Activated naive CD4-positive, alpha-beta T cell treated with anti-CD3 and anti-CD28 coated beads for 36 hours (primary cell): ENCODE data around the gene PI4K2A. TPM values are rescaled to one million over a fixed set of nuclear protein-coding genes. Genes with fewer than 3 reads are reported as not detected.
"Not testable (repeated sequence)": the region's sequence is repeated elsewhere in the genome, so short reads cannot be mapped to it uniquely, and the experiment has no call there.

ENCODE experiments used
- CTCF ChIA-PET: fragments of 350-600 bp; sonication (Branson Sonifier 250); formaldehyde crosslinking; loops from one replicate; lab custom pipeline; 2021; ENCODE audit warnings: antibody characterized with exemption; lab: Charles Lee
- DNase-seq: peaks from one replicate; pipeline ENCODE4 v3.0.0-alpha.2; 2020
- H3K27ac Mint-ChIP-seq: one replicate; pipeline ENCODE4 v1.8.0; 2021; ENCODE audit warnings: mild to moderate bottlenecking, mixed read lengths
- H3K27me3 Mint-ChIP-seq: one replicate; pipeline ENCODE4 v1.8.0; 2021; ENCODE audit warnings: low read depth, mixed read lengths
- H3K36me3 Mint-ChIP-seq: one replicate; pipeline ENCODE4 v1.8.0; 2021; ENCODE audit warnings: low read depth, mixed read lengths
- H3K4me1 Mint-ChIP-seq: one replicate; pipeline ENCODE4 v1.8.0; 2021; ENCODE audit warnings: low read depth, mixed read lengths
- H3K4me3 Mint-ChIP-seq: one replicate; pipeline ENCODE4 v1.8.0; 2021; ENCODE audit warnings: mild to moderate bottlenecking, moderate library complexity, mixed read lengths
- H3K9me3 Mint-ChIP-seq: one replicate; pipeline ENCODE4 v1.8.0; 2021; ENCODE audit warnings: mixed read lengths
- intact Hi-C: fragments of 100-400 bp; cut with micrococcal nuclease; formaldehyde crosslinking; loops from one replicate; pipeline ENCODE4 v1.15.1; 2023
- total RNA-seq, 2 experiments: library from RNA; stranded (reverse); gene quantifications; one replicate each; pipeline ENCODE4 v1.2.3, GENCODE V29; 2021

Gene PI4K2A
- total RNA-seq, 2 experiments from 2014 or later = 8.9 to 9.4 TPM

DNA sequence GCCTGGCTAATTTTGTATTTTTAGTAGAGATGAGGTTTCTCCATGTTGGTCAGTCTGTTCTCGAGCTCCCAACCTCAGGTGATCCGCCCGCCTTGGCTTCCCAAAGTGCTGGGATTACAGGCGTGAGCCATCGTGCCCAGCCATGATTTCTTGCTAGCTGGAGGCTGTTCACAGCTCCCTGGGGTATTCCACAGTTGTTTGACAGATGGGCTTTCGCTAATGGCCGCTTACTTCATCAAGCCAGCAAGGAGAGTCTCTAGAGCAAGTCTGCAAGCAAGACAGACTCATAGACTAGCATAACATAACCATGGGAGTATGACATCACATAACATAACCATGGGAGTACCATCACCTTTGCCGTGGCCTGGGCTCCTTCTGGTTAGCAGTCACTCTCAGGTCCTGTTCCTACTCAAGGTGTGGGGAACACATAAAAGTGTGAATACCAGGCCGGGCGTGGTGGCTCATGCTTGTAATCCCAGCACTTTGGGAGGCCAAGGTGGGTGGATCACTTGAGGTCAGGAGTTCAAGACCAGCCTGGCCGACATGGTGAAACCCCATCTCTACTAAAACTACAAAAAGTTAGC is 57.7 kb downstream of the PI4K2A start:
- intact Hi-C loops, H3K9me3 Mint-ChIP-seq, H3K27me3 Mint-ChIP-seq, H3K4me1 Mint-ChIP-seq, H3K4me3 Mint-ChIP-seq, DNase-seq, H3K36me3 Mint-ChIP-seq, H3K27ac Mint-ChIP-seq: not testable (repeated sequence)
- CTCF ChIA-PET = interaction anchor here (0.7 to 4.7 kb wide), 4 partner anchors 11 to 34 kb away, joined by 3 to 35 read pairs (median 10); partner anchors contain the start of gene MARVELD1

DNA sequence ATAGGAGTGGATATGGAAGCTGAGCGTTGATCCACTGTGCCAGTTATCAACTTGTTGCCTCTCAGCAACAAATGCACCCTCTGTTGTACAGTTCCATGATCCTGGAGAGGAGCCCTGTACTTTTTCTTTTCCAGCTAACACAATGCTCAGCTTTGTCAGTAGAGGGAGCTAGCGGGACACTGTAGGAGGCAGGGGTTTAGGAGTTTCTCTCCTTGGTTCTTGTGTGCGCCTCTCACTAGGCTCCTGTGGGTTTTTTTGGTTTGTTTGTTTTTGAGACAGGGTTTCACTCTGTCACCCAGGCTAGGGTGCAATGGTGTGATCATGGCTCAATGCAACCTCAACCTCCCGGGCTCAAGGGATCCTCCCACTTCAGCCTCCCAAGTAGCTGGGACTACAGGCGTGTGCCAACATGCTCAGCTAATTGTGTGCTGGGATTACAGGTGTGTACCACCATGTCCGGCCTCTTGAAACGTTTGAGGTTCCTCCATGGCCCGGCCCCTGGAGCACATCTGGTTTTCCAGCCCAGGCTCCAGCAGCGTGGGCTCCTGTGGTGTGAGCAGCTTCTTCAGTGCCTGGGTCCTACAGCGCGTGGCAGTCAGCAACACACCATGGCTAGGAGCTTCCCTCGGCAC is 61.1 kb downstream of the PI4K2A start:
- DNase-seq = peak; percentile 67
- H3K36me3 Mint-ChIP-seq = no peaks in the 10 kb centered on the region
- H3K27ac Mint-ChIP-seq = no peak overlapping the region
- H3K4me3 Mint-ChIP-seq = no peak overlapping the region
- CTCF ChIA-PET = interaction anchor here (0.6 to 6.3 kb wide), 34 partner anchors 8 to 225 kb away, joined by 3 to 178 read pairs (median 4); partner anchors contain the start of genes AVPI1, MARVELD1, SFRP5 and ZFYVE27
- H3K4me1 Mint-ChIP-seq = no peaks in the 10 kb centered on the region
- H3K9me3 Mint-ChIP-seq = no peaks in the 10 kb centered on the region
- H3K27me3 Mint-ChIP-seq = peaks cover 1% of the 10 kb centered on the region
- intact Hi-C loops = loop anchor here (1.0 to 10.0 kb wide), 4 partner anchors 25 to 167 kb away; no protein-coding TSS in a partner anchor

DNA sequence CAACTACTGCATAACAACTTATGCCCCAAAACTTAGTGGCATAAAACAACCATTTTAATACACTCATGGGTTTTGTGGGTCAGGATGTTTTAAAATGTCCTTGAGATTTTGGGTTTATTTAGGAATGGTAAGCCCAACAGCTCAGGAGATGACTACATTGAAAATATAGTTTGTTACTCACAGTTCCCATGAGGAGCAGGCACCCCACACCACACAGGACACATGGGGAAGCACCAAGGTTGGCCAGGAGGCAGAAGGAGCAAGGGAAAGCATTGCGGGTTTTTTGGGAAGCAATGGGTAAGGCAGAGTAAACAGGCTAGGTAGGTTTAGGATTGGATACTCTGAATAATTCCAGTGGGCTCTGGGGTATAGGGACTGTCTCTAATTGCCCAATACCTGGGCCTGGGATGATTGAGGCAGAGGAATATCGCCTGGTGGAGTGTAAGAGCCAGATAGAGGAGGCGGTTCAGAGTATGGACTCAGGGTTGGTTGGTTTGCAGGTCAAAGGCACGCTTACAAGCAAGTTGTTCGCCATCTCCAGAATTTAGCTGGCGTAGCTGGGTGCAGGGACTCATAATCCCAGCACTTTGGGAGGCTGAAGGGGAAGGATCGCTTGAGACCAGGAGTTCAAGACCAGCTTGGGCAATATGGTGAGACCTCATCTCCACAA is 63.1 kb downstream of the PI4K2A start:
- CTCF ChIA-PET = interaction anchor here (0.6 to 6.3 kb wide), 7 partner anchors 12 to 328 kb away, joined by 3 to 178 read pairs (median 4); partner anchors contain the start of genes AVPI1 and ZFYVE27
- DNase-seq = no peak
- Mint-ChIP-seq H3K27me3 (peaks cover 6% of the 10 kb centered on the region), H3K4me3 (no peak overlapping the region), H3K36me3 (no peaks in the 10 kb centered on the region), H3K9me3 (no peaks in the 10 kb centered on the region), H3K4me1 (no peaks in the 10 kb centered on the region), H3K27ac (no peak overlapping the region)
- intact Hi-C loops = loop anchor here (10.0 kb wide), 1 partner anchor 81 kb away; no protein-coding TSS in a partner anchor

DNA sequence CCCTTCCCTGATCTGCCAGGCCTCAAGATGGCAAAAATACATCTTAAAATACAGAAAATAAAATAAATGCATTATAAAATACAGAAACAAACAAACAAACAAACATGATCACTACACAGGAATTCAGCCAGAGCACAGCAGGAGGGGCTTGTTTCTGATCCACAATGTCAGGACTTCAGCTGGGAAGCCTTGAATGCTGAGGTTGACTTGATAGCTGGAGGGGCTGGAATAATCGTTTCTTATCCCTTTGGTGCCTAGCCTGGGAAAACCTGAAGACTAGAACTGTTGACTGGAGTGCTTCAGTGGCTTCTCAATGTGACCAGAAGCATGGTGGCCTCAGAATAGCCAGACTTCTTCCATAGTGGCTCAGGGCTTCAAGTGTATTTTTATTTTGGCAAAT is 63.9 kb downstream of the PI4K2A start:
- no peak overlapping the region for H3K4me3 Mint-ChIP-seq
- no peak for DNase-seq
- H3K27ac Mint-ChIP-seq = no peak overlapping the region
- no peaks in the 10 kb centered on the region for H3K36me3 Mint-ChIP-seq
- intact Hi-C loops = loop anchor here (10.0 kb wide), 1 partner anchor 80 kb away; no protein-coding TSS in a partner anchor
- H3K27me3 Mint-ChIP-seq = peaks cover 13% of the 10 kb centered on the region
- H3K9me3 Mint-ChIP-seq = no peaks in the 10 kb centered on the region
- CTCF ChIA-PET = interaction anchor here (3.4 to 6.3 kb wide), 3 partner anchors 13 to 25 kb away, joined by 18 to 178 read pairs (median 33); partner anchors contain the start of genes AVPI1 and ZFYVE27
- H3K4me1 Mint-ChIP-seq = no peaks in the 10 kb centered on the region

DNA sequence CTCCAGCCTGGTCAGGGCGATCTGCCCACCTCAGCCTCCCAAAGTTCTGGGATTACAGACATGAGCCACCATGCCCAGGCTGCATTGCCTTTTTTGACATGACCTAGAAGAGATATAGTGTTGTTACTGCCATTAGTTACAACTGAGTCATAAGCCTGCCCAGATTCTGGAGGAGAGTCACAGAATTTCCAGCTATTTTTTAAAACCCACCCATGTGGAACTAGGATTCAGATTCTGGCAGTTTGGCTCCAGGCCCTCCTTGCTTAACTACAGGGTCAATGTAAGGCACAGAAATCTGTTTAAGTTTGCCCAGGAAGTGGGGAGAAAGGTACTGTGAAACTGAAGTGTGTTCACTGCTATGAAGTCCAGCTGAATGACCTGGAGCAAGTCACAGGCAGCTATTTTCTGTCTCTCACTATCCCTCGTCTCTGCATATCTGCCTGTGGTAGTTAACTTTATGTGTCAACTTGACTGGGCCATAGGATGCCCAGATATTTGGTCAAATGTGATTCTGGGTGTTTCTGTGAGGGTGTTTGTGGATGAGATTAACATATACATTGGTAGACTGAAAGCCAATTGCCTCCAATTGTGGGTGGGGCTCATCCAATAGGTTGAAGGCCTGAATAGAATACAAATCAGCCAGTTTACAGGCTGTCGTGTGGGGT is 64.7 kb downstream of the PI4K2A start:
- DNase-seq = no peak
- intact Hi-C loops = loop anchor here (10.0 kb wide), 1 partner anchor 80 kb away; no protein-coding TSS in a partner anchor
- Mint-ChIP-seq H3K27ac (no peak overlapping the region), H3K36me3 (no peaks in the 10 kb centered on the region), H3K27me3 (peaks cover 15% of the 10 kb centered on the region), H3K4me3 (no peak overlapping the region), H3K4me1 (no peaks in the 10 kb centered on the region), H3K9me3 (no peaks in the 10 kb centered on the region)
- CTCF ChIA-PET = interaction anchor here (0.8 to 6.3 kb wide), 3 partner anchors 21 to 164 kb away, joined by 3 to 178 read pairs (median 6); partner anchors contain the start of gene ZFYVE27

DNA sequence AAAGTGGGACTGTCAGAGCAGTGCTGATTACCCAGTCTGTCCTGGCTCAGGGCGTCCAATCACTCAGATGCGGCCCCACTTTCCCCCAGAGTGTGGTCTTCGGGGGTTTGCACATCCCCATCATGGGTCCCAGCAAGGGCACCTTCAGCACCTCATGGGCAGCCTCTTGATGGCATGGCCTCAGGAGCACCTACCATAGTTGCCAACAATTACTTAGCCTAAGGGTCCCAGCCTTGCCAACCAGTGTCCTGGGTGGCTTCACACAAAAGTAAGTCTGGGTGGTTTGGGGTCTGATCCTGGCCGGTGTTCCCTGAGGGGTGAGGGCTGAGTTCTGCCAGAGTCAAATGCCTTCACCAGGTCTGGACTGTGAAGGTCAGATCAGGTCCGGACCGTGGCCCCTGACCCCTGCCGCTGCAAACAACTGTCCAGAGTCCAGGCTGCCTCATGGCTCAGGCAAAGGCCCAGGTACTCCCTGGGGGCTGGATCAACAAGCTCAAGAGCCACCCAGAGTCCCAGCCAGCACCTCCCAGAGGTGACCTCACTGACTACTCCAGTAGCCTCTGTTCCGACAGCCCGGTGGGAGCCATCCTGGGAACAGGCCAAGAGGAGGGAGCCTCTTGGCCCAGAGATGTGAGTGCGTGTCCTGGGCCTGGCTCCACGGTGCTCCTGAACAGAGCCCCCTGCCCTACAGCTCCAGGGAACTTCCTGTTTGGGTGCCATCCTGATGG is 66.8 kb downstream of the PI4K2A start:
- CTCF ChIA-PET = interaction anchor here (0.8 to 8.4 kb wide), 5 partner anchors 10 to 26 kb away, joined by 3 to 173 read pairs (median 14); partner anchors contain the start of genes AVPI1 and ZFYVE27
- Mint-ChIP-seq H3K9me3 (no peaks in the 10 kb centered on the region), H3K27me3 (peaks cover 21% of the 10 kb centered on the region), H3K27ac (no peak overlapping the region), H3K4me1 (no peaks in the 10 kb centered on the region), H3K36me3 (no peaks in the 10 kb centered on the region), H3K4me3 (no peak overlapping the region)
- no peak for DNase-seq
- intact Hi-C loops = loop anchor here (10.0 kb wide), 1 partner anchor 78 kb away; no protein-coding TSS in a partner anchor

DNA sequence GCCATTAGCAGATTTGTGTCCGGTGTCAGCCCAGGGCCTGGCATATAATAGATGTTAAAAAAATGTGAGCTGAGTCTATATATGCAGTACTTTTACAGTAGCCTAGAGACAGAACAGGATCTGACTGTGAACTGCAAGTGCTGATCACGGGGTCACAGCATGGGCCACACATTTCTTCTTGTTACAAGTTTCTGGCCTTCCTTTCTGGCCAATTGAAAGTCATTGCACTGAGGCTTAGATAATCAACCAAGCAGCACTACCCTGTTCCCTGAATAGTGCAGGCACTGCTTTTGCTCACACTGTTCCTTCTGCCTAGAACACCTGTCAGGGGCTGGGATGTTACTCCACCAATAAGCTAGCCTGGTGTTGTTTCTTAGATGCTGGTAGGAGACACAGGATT is 67.7 kb downstream of the PI4K2A start:
- CTCF ChIA-PET = interaction anchor here (0.6 to 8.4 kb wide), 7 partner anchors 11 to 50 kb away, joined by 3 to 173 read pairs (median 12); partner anchors contain the start of genes AVPI1 and ZFYVE27
- intact Hi-C loops = loop anchor here (2.0 to 10.0 kb wide), 2 partner anchors 77 to 161 kb away; no protein-coding TSS in a partner anchor
- H3K4me3 Mint-ChIP-seq = no peak overlapping the region
- DNase-seq = no peak
- no peak overlapping the region for H3K27ac Mint-ChIP-seq
- H3K27me3 Mint-ChIP-seq = peaks cover 25% of the 10 kb centered on the region
- peaks cover 5% of the 10 kb centered on the region for H3K4me1 Mint-ChIP-seq
- H3K9me3 Mint-ChIP-seq = no peaks in the 10 kb centered on the region
- H3K36me3 Mint-ChIP-seq = no peaks in the 10 kb centered on the region

DNA sequence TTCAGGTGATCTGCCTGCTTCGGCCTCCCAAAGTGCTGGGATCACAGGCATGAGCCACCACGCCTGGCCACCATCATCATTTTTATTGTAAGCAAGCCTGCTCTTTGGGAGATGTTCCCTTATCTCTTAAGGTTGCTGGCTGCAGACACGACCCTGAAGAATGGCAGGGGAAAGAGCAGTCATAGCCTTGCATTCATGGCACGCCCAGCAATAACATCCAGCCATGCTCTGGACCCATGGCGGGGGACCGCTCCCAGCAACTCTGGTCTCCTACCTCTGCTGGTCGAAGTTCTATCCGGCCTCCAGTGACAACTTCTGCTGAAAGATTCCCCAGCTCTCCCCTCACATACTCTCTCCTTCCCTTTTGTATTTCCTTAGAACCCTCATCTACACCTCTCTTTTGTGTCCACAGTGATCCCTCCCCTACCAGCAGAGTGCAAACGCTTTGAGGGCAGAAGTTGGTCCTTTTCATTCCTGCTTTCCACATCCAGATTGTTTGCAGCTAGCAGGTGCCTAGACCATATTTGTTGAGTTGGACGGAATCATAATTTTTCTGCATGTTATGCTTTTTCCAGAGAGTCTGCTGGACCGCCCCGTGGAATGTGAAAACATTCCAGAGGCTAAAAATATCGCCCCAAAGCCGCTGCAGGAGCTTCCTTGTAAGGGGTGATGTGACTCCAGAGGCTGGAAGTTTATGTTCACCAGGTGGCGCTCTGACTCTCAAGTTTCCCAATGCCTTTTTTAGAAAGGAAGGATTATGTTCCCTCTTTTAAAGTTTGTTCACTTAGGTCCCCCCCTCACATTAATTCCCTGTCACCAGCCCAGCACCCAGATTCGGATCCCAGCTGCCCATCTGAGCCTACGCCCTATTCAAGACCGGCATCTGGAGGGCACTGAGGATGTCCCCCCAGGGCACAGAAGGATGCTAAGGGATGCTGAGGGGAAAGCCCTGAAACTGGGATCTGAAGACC is 68.8 kb downstream of the PI4K2A start:
- DNase-seq = peak; percentile 68
- Mint-ChIP-seq H3K27ac (no peak overlapping the region), H3K4me3 (no peak overlapping the region), H3K36me3 (no peaks in the 10 kb centered on the region), H3K4me1 (peaks cover 6% of the 10 kb centered on the region), H3K27me3 (peaks cover 25% of the 10 kb centered on the region), H3K9me3 (no peaks in the 10 kb centered on the region)
- CTCF ChIA-PET = interaction anchor here (0.6 to 8.4 kb wide), 21 partner anchors 8 to 164 kb away, joined by 3 to 173 read pairs (median 4); partner anchors contain the start of genes AVPI1 and ZFYVE27
- intact Hi-C loops = loop anchor here (1.0 to 10.0 kb wide), 3 partner anchors 22 to 160 kb away; no protein-coding TSS in a partner anchor

DNA sequence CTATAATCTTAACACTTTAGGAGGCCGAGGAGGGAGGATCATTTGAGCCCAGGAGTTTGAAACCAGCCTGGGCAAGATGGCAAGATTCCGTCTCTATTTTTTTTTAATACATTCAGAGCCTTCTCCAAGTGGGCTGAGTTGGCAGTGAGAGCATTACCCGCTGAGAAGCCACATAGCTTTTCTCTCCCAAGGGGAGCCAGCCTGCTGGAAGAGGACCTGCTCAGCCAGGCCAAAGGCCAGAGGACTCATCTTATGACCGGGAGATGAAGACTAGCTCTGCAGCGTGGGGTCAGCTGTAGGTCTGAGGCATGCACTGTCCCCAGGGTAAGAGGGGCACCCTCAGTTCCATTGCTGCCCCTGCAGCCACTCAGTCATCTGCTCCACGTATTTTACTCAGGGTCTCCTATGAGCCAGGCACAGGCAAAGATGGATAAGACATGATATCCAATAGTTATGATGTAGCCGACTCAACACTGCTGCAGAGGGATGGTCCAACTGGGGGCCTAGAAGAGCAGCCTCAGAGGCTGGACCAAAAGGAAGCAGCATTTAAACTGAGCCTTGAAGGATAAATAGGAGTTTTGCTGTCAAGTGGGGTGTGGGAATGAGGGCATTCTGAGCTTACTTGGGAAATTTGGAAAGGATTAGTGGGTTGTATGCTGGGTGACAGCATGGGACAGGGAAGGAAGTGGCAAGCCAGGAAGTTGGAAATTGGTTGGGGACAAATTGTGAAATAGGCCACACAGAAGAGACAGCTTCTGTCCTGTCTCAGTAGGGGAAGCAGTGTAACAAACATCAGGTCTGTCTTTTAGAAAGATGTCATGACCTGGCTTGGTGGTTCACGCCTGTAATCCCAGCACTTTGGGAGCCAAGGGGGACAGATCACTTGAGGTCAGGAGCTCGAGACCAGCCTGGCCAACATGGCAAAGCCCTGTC is 71.4 kb downstream of the PI4K2A start:
- CTCF ChIA-PET = interaction anchor here (0.6 to 8.4 kb wide), 7 partner anchors 10 to 134 kb away, joined by 3 to 173 read pairs (median 6); partner anchors contain the start of genes AVPI1 and ZFYVE27
- peaks cover 11% of the 10 kb centered on the region for H3K4me1 Mint-ChIP-seq
- intact Hi-C loops = loop anchor here (5.0 kb wide), 1 partner anchor 315 kb away; no protein-coding TSS in a partner anchor
- H3K36me3 Mint-ChIP-seq = no peaks in the 10 kb centered on the region
- DNase-seq = no peak
- no peaks in the 10 kb centered on the region for H3K9me3 Mint-ChIP-seq
- no peak overlapping the region for H3K27ac Mint-ChIP-seq
- peak overlapping the region; percentile 28 for H3K4me3 Mint-ChIP-seq
- peaks cover 25% of the 10 kb centered on the region for H3K27me3 Mint-ChIP-seq
